ENCODE results near the gene RADIL. TPM values are rescaled to one million over a fixed set of nuclear protein-coding genes. Genes with fewer than 3 reads are reported as not detected.

Gene RADIL
- total and polyA plus RNA-seq, 2 donors (not counting 1 experiment from before 2014, with no cell fraction given), result not detected

DNA sequence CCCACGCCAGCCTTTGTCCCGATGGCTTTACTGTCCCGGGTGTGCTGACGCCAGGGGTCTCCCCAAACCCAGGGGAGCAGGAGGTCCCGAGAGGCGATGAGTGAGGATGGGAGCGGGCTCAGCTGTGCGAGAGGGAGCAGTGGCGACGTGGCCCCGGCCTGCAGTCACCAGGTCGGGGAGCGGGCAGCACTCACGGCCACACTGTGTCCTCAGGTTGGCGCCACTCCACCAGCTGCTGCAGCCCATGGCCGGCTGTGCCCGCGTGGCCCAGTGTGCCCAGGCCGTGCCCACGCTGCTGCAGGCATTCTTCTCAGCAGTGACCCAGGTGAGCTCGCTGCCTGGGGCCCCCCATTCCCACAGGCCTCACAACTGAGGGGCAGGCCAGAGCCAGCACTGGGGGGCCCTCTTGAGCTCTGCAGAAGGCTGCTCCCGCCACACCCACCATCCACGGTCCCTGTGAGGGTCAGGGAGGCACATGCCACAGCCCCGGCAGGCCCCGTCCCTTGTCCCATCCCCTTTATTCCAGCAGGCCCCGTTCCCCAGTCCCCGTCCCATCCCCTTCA is 94.8 kb downstream of the RADIL start:
- Histone ChIP-seq H2AFZ (ENCODE audit: insufficient read depth, low read depth, low read length, poor library complexity, severe bottlenecking) (no peak overlapping the region), H3K27ac (ENCODE audit: low read length in 2 of 2) (no peak overlapping the region), H3K9me3 (ENCODE audit: control extremely low read depth in 1 of 3, control insufficient read depth in 2 of 3, insufficient read depth in 1 of 3, low read length in 2 of 3) (peaks cover 0 to 14% (median 0%) of the 10 kb centered on the region in 3 donors), H4K20me1 (ENCODE audit: control insufficient read depth, insufficient read depth, low read length, poor library complexity, severe bottlenecking) (peaks cover 24% of the 10 kb centered on the region), H3K4me1 (ENCODE audit: control insufficient read depth in 2 of 2, insufficient read depth in 2 of 2, low read length in 2 of 2) (peaks cover 0 to 9% of the 10 kb centered on the region in 2 donors), H3K79me2 (ENCODE audit: control insufficient read depth, insufficient read depth, low read length) (peaks cover 2% of the 10 kb centered on the region), H3K4me2 (replicated peaks; ENCODE audit: low read depth, low read length, poor library complexity, severe bottlenecking) (no peak overlapping the region), H3K9ac (ENCODE audit: low read length) (no peak overlapping the region), H3K4me3 (ENCODE audit: control extremely low read depth in 1 of 5, extremely low read depth in 1 of 5, insufficient read depth in 1 of 5, low read depth in 2 of 5, low read length in 4 of 5) (no peak overlapping the region), H3K27me3 (replicated peaks in 1 of 4; ENCODE audit: control extremely low read depth in 1 of 4, control insufficient read depth in 3 of 4, insufficient read depth in 4 of 4, low read length in 3 of 4) (no peaks in the 10 kb centered on the region), H3K36me3 (replicated peaks in 1 of 2; ENCODE audit: control extremely low read depth in 1 of 2, control insufficient read depth in 1 of 2, extremely low read depth in 1 of 2, insufficient read depth in 2 of 2, low read length in 1 of 2) (peaks cover 0 to 67% of the 10 kb centered on the region in 2 experiments)
- DNase-seq, result no peak
- WGBS (ENCODE audit: insufficient coverage), result over 99% methylated on average over 27 of the region's 27 CpGs
- no peaks in the 10 kb centered on the region for H3K27me3 Mint-ChIP-seq
- ChIA-PET CTCF (no interaction called here), POLR2A (interaction anchor here (0.6 kb wide), 1 partner anchor 29 kb away, joined by 3 read pairs; no protein-coding TSS in a partner anchor)
- no peaks in the 10 kb centered on the region for H3K9me3 Mint-ChIP-seq (ENCODE audit: insufficient read depth)
- intact Hi-C loops (cut with micrococcal nuclease), result no loop called here
- ATAC-seq (ENCODE audit: low read depth), result no peak
- H3K27ac Mint-ChIP-seq, result no peak overlapping the region
- H3K4me3 Mint-ChIP-seq, result no peak overlapping the region
- H3K4me1 Mint-ChIP-seq, result peaks cover 2% of the 10 kb centered on the region
- no peak for TF ChIP-seq EZH2 (IDR thresholded peaks at IDR 0.05; ENCODE audit: borderline replicate concordance, insufficient read depth, low read depth, low read length, poor library complexity, severe bottlenecking)
- no peak for TF ChIP-seq CTCF (IDR thresholded peaks at IDR 0.05)

DNA sequence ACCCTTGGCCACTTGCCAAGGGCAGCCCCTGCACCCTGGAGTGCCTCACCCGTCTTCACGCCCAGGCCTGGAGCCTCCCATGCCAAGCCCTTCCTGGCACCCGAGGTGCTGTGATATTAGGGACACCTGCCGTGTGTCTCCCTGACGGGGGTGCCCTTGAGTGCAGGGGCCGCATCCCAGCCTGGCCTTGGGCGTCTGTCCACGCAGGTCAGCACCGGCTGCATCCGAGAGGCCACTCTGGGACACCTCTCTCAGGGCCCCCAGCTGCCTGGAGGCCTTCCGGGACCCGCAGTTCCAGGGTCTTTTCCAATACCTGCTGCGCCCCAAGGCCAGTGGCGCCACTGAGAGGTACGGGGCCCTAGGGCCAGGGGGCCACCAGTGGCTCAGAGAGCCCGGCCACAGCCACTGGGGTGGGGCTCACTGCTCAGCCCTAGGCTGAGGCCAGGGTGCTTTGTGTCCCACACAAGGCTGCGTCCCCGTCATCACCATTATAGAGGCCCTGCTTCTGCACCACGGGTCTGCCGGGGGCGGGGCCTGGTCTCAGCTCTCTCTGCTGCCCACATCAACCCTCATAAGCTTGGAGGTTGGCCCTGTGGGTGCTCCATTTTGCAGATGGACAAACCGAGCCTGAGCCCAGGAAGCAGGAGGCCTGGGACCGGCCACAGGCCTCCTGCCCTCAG is 95.4 kb downstream of the RADIL start:
- peaks cover 0 to 9% of the 10 kb centered on the region in 2 donors for H3K4me1 ChIP-seq (ENCODE audit: control insufficient read depth in 2 of 2, insufficient read depth in 2 of 2, low read length in 2 of 2)
- peaks cover 0 to 69% of the 10 kb centered on the region in 2 experiments for H3K36me3 ChIP-seq (replicated peaks in 1 of 2; ENCODE audit: control extremely low read depth in 1 of 2, control insufficient read depth in 1 of 2, extremely low read depth in 1 of 2, insufficient read depth in 2 of 2, low read length in 1 of 2)
- CTCF ChIA-PET, result interaction anchor here (1.0 kb wide), 1 partner anchor 10 kb away, joined by 3 read pairs; no protein-coding TSS in a partner anchor
- TF ChIP-seq EZH2 (IDR thresholded peaks at IDR 0.05; ENCODE audit: borderline replicate concordance, insufficient read depth, low read depth, low read length, poor library complexity, severe bottlenecking) (no peak), CTCF (IDR thresholded peaks at IDR 0.05) (no peak)
- no peaks in the 10 kb centered on the region for H3K27me3 ChIP-seq (replicated peaks in 1 of 4; ENCODE audit: control extremely low read depth in 1 of 4, control insufficient read depth in 3 of 4, insufficient read depth in 4 of 4, low read length in 3 of 4)
- Mint-ChIP-seq H3K4me1 (peaks cover 2% of the 10 kb centered on the region), H3K4me3 (no peak overlapping the region), H3K27ac (no peak overlapping the region), H3K9me3 (ENCODE audit: insufficient read depth) (no peaks in the 10 kb centered on the region), H3K27me3 (no peaks in the 10 kb centered on the region)
- no peak for ATAC-seq (ENCODE audit: low read depth)
- H3K9ac ChIP-seq (ENCODE audit: low read length), result no peak overlapping the region
- no peak overlapping the region for H3K27ac ChIP-seq (ENCODE audit: low read length in 2 of 2)
- H3K9me3 ChIP-seq (ENCODE audit: control extremely low read depth in 1 of 3, control insufficient read depth in 2 of 3, insufficient read depth in 1 of 3, low read length in 2 of 3), result peaks cover 0 to 14% (median 0%) of the 10 kb centered on the region in 3 donors
- no peak overlapping the region for H2AFZ ChIP-seq (ENCODE audit: insufficient read depth, low read depth, low read length, poor library complexity, severe bottlenecking)
- no peak overlapping the region for H3K4me2 ChIP-seq (replicated peaks; ENCODE audit: low read depth, low read length, poor library complexity, severe bottlenecking)
- peaks cover 31% of the 10 kb centered on the region for H4K20me1 ChIP-seq (ENCODE audit: control insufficient read depth, insufficient read depth, low read length, poor library complexity, severe bottlenecking)
- POLR2A ChIA-PET, result interaction anchor here (0.5 to 0.6 kb wide), 2 partner anchors 28 to 355 kb away, joined by 3 to 4 read pairs; no protein-coding TSS in a partner anchor
- WGBS (ENCODE audit: insufficient coverage), result 92% methylated on average over 23 of the region's 23 CpGs
- H3K4me3 ChIP-seq (ENCODE audit: control extremely low read depth in 1 of 5, extremely low read depth in 1 of 5, insufficient read depth in 1 of 5, low read depth in 2 of 5, low read length in 4 of 5), result no peak overlapping the region
- intact Hi-C loops (cut with micrococcal nuclease), result no loop called here
- peaks cover 3% of the 10 kb centered on the region for H3K79me2 ChIP-seq (ENCODE audit: control insufficient read depth, insufficient read depth, low read length)
- no peak for DNase-seq
